Glutamatergic neuron (in vitro differentiated cells): Measurements from ENCODE around the gene ANO4. TPM values are rescaled to one million over a fixed set of nuclear protein-coding genes. Genes with fewer than 3 reads are reported as not detected.
A peak's percentile ranks its signal among the peaks of the same experiment; 100 is the strongest.
"Not testable (repeated sequence)": the region's sequence is repeated elsewhere in the genome, so short reads cannot be mapped to it uniquely, and the experiment has no call there.

ENCODE experiments used
- DNase-seq: peaks from one replicate; pipeline ENCODE4 v3.0.0; 2022
- H3K27ac Mint-ChIP-seq: one replicate; pipeline ENCODE4 v1.8.0; 2020; ENCODE audit warnings: mild to moderate bottlenecking, mixed read lengths, inconsistent platforms; ENCODE audit not compliant: unreplicated experiment
- H3K27me3 Mint-ChIP-seq: one replicate; pipeline ENCODE4 v1.8.0; 2020; ENCODE audit warnings: mild to moderate bottlenecking, moderate library complexity, mixed read lengths, inconsistent platforms; ENCODE audit not compliant: unreplicated experiment
- H3K36me3 Mint-ChIP-seq: one replicate; pipeline ENCODE4 v1.8.0; 2020; ENCODE audit warnings: mild to moderate bottlenecking, mixed read lengths, inconsistent platforms; ENCODE audit not compliant: unreplicated experiment
- H3K4me1 Mint-ChIP-seq: one replicate; pipeline ENCODE4 v1.8.0; 2020; ENCODE audit warnings: mild to moderate bottlenecking, low read depth, mixed read lengths, inconsistent platforms; ENCODE audit not compliant: unreplicated experiment
- H3K4me3 Mint-ChIP-seq: one replicate; pipeline ENCODE4 v1.8.0; 2020; ENCODE audit warnings: mild to moderate bottlenecking, mixed read lengths, inconsistent platforms; ENCODE audit not compliant: unreplicated experiment
- H3K9me3 Mint-ChIP-seq: one replicate; pipeline ENCODE4 v1.8.0; 2020; ENCODE audit warnings: mild to moderate bottlenecking, moderate library complexity, mixed read lengths, inconsistent platforms; ENCODE audit not compliant: unreplicated experiment
- total RNA-seq: library from RNA; stranded (reverse); fragmentation: NEBNext Ultra II Directional; extraction: Animal tissue kit (Norgen Biotek cat#: 25700); gene quantifications from one replicate; pipeline ENCODE4 v1.2.1, GENCODE V29; 2021; ENCODE audit not compliant: unreplicated experiment
- TF ChIP-seq, protein P1 (sequence below): fragments of 200-600 bp; sonication (generic); IDR thresholded peaks from one replicate; pipeline ENCODE4 v1.5.0; 2021; ENCODE audit not compliant: partially characterized antibody, unreplicated experiment

Gene ANO4
- total RNA-seq, 1 donor from 2014 or later: 38.0 TPM

- no peaks in the 10 kb centered on the region for H3K9me3 Mint-ChIP-seq
- H3K4me3 Mint-ChIP-seq: no peak overlapping the region
- TF ChIP-seq, protein P1, sequence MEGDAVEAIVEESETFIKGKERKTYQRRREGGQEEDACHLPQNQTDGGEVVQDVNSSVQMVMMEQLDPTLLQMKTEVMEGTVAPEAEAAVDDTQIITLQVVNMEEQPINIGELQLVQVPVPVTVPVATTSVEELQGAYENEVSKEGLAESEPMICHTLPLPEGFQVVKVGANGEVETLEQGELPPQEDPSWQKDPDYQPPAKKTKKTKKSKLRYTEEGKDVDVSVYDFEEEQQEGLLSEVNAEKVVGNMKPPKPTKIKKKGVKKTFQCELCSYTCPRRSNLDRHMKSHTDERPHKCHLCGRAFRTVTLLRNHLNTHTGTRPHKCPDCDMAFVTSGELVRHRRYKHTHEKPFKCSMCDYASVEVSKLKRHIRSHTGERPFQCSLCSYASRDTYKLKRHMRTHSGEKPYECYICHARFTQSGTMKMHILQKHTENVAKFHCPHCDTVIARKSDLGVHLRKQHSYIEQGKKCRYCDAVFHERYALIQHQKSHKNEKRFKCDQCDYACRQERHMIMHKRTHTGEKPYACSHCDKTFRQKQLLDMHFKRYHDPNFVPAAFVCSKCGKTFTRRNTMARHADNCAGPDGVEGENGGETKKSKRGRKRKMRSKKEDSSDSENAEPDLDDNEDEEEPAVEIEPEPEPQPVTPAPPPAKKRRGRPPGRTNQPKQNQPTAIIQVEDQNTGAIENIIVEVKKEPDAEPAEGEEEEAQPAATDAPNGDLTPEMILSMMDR: no peak
- H3K27me3 Mint-ChIP-seq: no peaks in the 10 kb centered on the region
- H3K27ac Mint-ChIP-seq: no peak overlapping the region
- no peaks in the 10 kb centered on the region for H3K4me1 Mint-ChIP-seq
- H3K36me3 Mint-ChIP-seq: no peaks in the 10 kb centered on the region
- DNase-seq: no peak
These were observed 323.3 kb downstream of the ANO4 start for GRCh38 chr12:101117842-101118241.

- no peak overlapping the region for H3K27ac Mint-ChIP-seq
These were observed 333.1 kb downstream of the ANO4 start for GRCh38 chr12:101127521-101128219.

DNA sequence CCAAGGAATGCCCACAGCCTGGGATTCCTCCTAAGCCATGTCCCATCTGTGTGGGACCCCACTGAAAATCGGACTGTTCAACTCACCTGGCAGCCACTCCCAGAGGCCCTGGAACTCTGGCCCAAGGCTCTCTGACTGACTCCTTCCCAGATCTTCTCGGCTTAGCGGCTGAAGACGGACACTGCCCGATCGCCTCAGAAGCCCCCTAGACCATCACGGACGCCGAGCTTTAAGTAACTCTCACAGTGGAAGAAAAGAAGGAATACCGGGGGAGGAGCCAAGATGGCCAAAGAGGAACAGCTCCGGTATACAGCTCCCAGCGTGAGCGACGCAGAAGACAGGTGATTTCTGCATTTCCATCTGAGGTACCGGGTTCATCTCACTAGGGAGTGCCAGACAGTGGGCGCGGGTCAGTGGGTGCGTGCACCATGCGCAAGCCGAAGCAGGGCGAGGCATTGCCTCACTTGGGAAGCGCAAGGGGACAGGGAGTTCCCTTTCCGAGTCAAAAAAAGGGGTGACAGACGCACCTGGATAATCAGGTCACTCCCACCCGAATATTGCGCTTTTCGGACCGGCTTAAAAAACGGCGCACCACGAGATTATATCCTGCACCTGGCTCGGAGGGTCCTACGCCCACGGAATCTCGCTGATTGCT lies 351.3 kb downstream of the ANO4 start:
- H3K27ac Mint-ChIP-seq, H3K36me3 Mint-ChIP-seq, H3K27me3 Mint-ChIP-seq, DNase-seq, H3K4me1 Mint-ChIP-seq, H3K9me3 Mint-ChIP-seq: not testable (repeated sequence)
- peak overlapping the region; percentile 81 for H3K4me3 Mint-ChIP-seq

More at GRCh38 chr12:101127521-101128219, 333.1 kb downstream of the ANO4 start:
- Mint-ChIP-seq H3K36me3 (peaks cover 6% of the 10 kb centered on the region), H3K4me3 (no peak overlapping the region), H3K4me1 (peaks cover 1% of the 10 kb centered on the region), H3K9me3 (no peaks in the 10 kb centered on the region), H3K27me3 (peaks cover 4% of the 10 kb centered on the region)
- no peak for DNase-seq
- TF ChIP-seq, protein P1: no peak

- H3K27me3 Mint-ChIP-seq: peaks cover 2% of the 10 kb centered on the region
- H3K36me3 Mint-ChIP-seq: no peaks in the 10 kb centered on the region
- TF ChIP-seq, protein P1: no peak
- no peak overlapping the region for H3K4me3 Mint-ChIP-seq
- H3K27ac Mint-ChIP-seq: peak overlapping the region; percentile 20
- no peaks in the 10 kb centered on the region for H3K4me1 Mint-ChIP-seq
- DNase-seq: no peak
- H3K9me3 Mint-ChIP-seq: no peaks in the 10 kb centered on the region
These were observed 370.7 kb downstream of the ANO4 start for GRCh38 chr12:101165319-101165718.

DNA sequence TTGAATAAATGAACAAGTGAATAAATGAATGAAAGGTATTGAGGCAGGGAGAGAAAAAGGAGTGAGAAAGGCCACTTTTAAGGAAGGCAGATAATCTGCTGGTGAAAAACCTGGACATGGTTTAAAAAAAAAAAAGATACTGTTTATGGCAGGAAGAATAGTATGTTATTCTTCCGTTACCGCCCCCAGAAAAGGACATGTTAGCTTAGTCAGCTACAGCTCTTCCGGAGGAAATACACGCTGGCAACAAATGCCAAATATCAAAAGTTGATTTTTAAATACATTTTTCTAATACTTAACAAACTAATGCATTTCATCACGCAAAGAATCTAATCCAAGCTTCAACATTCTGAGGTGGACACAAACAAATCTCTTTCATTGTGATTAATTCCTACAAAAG lies 372.3 kb downstream of the ANO4 start:
- H3K9me3 Mint-ChIP-seq: no peaks in the 10 kb centered on the region
- no peak for DNase-seq
- no peak overlapping the region for H3K4me3 Mint-ChIP-seq
- H3K4me1 Mint-ChIP-seq: no peaks in the 10 kb centered on the region
- H3K27ac Mint-ChIP-seq: no peak overlapping the region
- no peaks in the 10 kb centered on the region for H3K36me3 Mint-ChIP-seq
- peaks cover 2% of the 10 kb centered on the region for H3K27me3 Mint-ChIP-seq
- TF ChIP-seq, protein P1: no peak
